Measurements from ENCODE around the gene JAK1. TPM values are rescaled to one million over a fixed set of nuclear protein-coding genes. Genes with fewer than 3 reads are reported as not detected.

JAK1 gene
- total and polyA plus RNA-seq, 9 of the 15 experiments (the other 6 are each of a cell fraction or from before 2014, with no cell fraction given), result 9.7 to 44.1 (median 42.5) TPM

GRCh38 chr1:64842224-64842623 lies 124.1 kb downstream of the JAK1 start (continued):
- TF ChIP-seq, protein P1, sequence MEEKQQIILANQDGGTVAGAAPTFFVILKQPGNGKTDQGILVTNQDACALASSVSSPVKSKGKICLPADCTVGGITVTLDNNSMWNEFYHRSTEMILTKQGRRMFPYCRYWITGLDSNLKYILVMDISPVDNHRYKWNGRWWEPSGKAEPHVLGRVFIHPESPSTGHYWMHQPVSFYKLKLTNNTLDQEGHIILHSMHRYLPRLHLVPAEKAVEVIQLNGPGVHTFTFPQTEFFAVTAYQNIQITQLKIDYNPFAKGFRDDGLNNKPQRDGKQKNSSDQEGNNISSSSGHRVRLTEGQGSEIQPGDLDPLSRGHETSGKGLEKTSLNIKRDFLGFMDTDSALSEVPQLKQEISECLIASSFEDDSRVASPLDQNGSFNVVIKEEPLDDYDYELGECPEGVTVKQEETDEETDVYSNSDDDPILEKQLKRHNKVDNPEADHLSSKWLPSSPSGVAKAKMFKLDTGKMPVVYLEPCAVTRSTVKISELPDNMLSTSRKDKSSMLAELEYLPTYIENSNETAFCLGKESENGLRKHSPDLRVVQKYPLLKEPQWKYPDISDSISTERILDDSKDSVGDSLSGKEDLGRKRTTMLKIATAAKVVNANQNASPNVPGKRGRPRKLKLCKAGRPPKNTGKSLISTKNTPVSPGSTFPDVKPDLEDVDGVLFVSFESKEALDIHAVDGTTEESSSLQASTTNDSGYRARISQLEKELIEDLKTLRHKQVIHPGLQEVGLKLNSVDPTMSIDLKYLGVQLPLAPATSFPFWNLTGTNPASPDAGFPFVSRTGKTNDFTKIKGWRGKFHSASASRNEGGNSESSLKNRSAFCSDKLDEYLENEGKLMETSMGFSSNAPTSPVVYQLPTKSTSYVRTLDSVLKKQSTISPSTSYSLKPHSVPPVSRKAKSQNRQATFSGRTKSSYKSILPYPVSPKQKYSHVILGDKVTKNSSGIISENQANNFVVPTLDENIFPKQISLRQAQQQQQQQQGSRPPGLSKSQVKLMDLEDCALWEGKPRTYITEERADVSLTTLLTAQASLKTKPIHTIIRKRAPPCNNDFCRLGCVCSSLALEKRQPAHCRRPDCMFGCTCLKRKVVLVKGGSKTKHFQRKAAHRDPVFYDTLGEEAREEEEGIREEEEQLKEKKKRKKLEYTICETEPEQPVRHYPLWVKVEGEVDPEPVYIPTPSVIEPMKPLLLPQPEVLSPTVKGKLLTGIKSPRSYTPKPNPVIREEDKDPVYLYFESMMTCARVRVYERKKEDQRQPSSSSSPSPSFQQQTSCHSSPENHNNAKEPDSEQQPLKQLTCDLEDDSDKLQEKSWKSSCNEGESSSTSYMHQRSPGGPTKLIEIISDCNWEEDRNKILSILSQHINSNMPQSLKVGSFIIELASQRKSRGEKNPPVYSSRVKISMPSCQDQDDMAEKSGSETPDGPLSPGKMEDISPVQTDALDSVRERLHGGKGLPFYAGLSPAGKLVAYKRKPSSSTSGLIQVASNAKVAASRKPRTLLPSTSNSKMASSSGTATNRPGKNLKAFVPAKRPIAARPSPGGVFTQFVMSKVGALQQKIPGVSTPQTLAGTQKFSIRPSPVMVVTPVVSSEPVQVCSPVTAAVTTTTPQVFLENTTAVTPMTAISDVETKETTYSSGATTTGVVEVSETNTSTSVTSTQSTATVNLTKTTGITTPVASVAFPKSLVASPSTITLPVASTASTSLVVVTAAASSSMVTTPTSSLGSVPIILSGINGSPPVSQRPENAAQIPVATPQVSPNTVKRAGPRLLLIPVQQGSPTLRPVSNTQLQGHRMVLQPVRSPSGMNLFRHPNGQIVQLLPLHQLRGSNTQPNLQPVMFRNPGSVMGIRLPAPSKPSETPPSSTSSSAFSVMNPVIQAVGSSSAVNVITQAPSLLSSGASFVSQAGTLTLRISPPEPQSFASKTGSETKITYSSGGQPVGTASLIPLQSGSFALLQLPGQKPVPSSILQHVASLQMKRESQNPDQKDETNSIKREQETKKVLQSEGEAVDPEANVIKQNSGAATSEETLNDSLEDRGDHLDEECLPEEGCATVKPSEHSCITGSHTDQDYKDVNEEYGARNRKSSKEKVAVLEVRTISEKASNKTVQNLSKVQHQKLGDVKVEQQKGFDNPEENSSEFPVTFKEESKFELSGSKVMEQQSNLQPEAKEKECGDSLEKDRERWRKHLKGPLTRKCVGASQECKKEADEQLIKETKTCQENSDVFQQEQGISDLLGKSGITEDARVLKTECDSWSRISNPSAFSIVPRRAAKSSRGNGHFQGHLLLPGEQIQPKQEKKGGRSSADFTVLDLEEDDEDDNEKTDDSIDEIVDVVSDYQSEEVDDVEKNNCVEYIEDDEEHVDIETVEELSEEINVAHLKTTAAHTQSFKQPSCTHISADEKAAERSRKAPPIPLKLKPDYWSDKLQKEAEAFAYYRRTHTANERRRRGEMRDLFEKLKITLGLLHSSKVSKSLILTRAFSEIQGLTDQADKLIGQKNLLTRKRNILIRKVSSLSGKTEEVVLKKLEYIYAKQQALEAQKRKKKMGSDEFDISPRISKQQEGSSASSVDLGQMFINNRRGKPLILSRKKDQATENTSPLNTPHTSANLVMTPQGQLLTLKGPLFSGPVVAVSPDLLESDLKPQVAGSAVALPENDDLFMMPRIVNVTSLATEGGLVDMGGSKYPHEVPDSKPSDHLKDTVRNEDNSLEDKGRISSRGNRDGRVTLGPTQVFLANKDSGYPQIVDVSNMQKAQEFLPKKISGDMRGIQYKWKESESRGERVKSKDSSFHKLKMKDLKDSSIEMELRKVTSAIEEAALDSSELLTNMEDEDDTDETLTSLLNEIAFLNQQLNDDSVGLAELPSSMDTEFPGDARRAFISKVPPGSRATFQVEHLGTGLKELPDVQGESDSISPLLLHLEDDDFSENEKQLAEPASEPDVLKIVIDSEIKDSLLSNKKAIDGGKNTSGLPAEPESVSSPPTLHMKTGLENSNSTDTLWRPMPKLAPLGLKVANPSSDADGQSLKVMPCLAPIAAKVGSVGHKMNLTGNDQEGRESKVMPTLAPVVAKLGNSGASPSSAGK (IDR thresholded peaks at IDR 0.05), result no peak
- TF ChIP-seq CC2D1A (IDR thresholded peaks at IDR 0.05) (no peak), SMARCA5 (IDR thresholded peaks at IDR 0.05) (no peak), SMARCB1 (IDR thresholded peaks at IDR 0.05; ENCODE audit: insufficient read length, low read depth) (no peak), ZNF707 (CRISPR knock-in tag; conservative IDR thresholded peaks at IDR 0.05) (no peak), ZNF217 (CRISPR knock-in tag; IDR thresholded peaks at IDR 0.05) (no peak), ZNF407 (IDR thresholded peaks at IDR 0.05; ENCODE audit: low read depth) (no peak)
- TF ChIP-seq, protein P2, sequence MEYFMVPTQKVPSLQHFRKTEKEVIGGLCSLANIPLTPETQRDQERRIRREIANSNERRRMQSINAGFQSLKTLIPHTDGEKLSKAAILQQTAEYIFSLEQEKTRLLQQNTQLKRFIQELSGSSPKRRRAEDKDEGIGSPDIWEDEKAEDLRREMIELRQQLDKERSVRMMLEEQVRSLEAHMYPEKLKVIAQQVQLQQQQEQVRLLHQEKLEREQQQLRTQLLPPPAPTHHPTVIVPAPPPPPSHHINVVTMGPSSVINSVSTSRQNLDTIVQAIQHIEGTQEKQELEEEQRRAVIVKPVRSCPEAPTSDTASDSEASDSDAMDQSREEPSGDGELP (CRISPR knock-in tag; IDR thresholded peaks at IDR 0.05; ENCODE audit: borderline replicate concordance), result no peak

Measured in K562 (cell line).